ENCODE data around the gene METTL5. TPM values are rescaled to one million over a fixed set of nuclear protein-coding genes. Genes with fewer than 3 reads are reported as not detected.

METTL5 gene
- total and polyA plus RNA-seq, 10 donors: 24.4 to 57.0 (median 34.5) TPM

DNA sequence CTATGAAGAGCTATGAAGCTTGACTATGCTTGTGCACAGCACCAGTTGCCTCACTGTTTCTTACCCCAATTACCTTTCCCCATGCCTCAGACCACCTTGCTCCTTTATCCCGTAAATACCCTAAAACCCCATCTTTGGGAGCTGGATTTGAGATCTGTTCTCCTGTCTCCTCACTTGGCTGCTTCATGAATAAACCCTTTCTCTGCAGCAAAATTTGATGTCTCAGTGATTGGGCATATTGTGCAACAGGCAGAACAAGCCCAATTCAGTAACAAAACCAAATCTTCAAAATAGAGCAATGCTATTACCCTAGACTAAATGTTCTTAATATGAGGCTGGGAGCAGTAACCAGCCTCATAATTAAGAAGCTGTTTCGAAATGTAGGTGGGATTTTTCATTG is 29.5 kb downstream of the METTL5 start:
- WGBS, 5 donors: 51 to 91% (median 88%) methylated on average over 2 of the region's 2 CpGs
- no peak overlapping the region for H3K27ac ChIP-seq

GRCh38 chr2:169790581-169790980 is 34.1 kb downstream of the METTL5 start:
- TF ChIP-seq POLR2A (IDR thresholded peaks at IDR 0.05): no peak
- no peak for TF ChIP-seq CTCF (IDR thresholded peaks at IDR 0.05 in 8 of 11, conservative IDR thresholded peaks at IDR 0.05 in 3 of 11)
- no peak for TF ChIP-seq POLR2AphosphoS5 (IDR thresholded peaks at IDR 0.05)
- no peak overlapping the region for H3K27ac ChIP-seq
- peaks cover 0 to 26% (median 4%) of the 10 kb centered on the region in 7 donors for H3K27me3 ChIP-seq (replicated peaks in 1 of 7)
- no peak for DNase-seq
- H3K4me1 ChIP-seq: peaks cover 0 to 7% (median 3%) of the 10 kb centered on the region in 6 donors
- WGBS, 5 donors: 90 to 96% (median 93%) methylated on average over 5 of the region's 5 CpGs
- no peaks in the 10 kb centered on the region for H3K9me3 ChIP-seq
- intact Hi-C loops (cut with DNase I; ENCODE audit: low total_unique reads): no loop called here
- H3K4me3 ChIP-seq: no peak overlapping the region
- no peaks in the 10 kb centered on the region for H3K36me3 ChIP-seq

More for the DNA sequence above, 29.5 kb downstream of the METTL5 start:
- intact Hi-C loops (cut with DNase I; ENCODE audit: low total_unique reads): no loop called here
- DNase-seq: no peak
- H3K4me3 ChIP-seq: no peak overlapping the region
- H3K4me1 ChIP-seq: peaks cover 4 to 18% (median 8%) of the 10 kb centered on the region in 6 donors
- no peaks in the 10 kb centered on the region for H3K9me3 ChIP-seq
- H3K27me3 ChIP-seq (replicated peaks in 1 of 7): peaks cover 0 to 4% (median 0%) of the 10 kb centered on the region in 7 donors
- TF ChIP-seq POLR2A (IDR thresholded peaks at IDR 0.05): no peak
- no peak for TF ChIP-seq CTCF (IDR thresholded peaks at IDR 0.05 in 8 of 11, conservative IDR thresholded peaks at IDR 0.05 in 3 of 11)
- TF ChIP-seq POLR2AphosphoS5 (IDR thresholded peaks at IDR 0.05): no peak
- no peaks in the 10 kb centered on the region for H3K36me3 ChIP-seq

DNA sequence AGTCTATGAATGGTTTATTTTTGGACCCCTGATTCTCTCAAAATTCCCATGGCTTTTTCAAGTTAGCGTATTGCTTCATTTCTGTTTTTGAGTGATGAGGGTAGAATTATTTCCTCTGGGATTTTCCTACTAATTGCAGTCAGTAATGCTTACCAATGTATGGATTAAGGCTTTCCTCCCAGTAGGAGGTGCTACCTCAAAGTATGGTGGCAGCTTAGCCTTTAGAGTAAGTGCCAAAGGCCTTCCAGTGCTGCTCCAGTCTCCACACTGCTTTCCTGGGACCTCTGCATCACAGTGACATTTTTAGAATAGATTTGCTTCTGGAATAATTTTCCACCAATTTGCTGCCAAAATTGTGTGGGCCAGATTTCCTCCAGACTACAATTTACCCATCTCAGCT is 42.2 kb downstream of the METTL5 start:
- no peaks in the 10 kb centered on the region for H3K9me3 ChIP-seq
- intact Hi-C loops (cut with DNase I; ENCODE audit: low total_unique reads): no loop called here
- H3K4me1 ChIP-seq: no peaks in the 10 kb centered on the region
- H3K27me3 ChIP-seq (replicated peaks in 1 of 7): no peaks in the 10 kb centered on the region
- no peak overlapping the region for H3K27ac ChIP-seq
- DNase-seq: no peak
- H3K4me3 ChIP-seq: no peak overlapping the region
- no peak for TF ChIP-seq CTCF (IDR thresholded peaks at IDR 0.05 in 8 of 11, conservative IDR thresholded peaks at IDR 0.05 in 3 of 11)
- TF ChIP-seq POLR2AphosphoS5 (IDR thresholded peaks at IDR 0.05): no peak
- no peak for TF ChIP-seq POLR2A (IDR thresholded peaks at IDR 0.05)
- 92 to 100% (median 97%) methylated on average over 1 of the region's 1 CpG for WGBS, 5 donors
- H3K36me3 ChIP-seq: no peaks in the 10 kb centered on the region

- no peaks in the 10 kb centered on the region for H3K4me1 ChIP-seq
- no peaks in the 10 kb centered on the region for H3K9me3 ChIP-seq
- DNase-seq: no peak
- no peaks in the 10 kb centered on the region for H3K36me3 ChIP-seq
- no peak for TF ChIP-seq CTCF (IDR thresholded peaks at IDR 0.05 in 8 of 11, conservative IDR thresholded peaks at IDR 0.05 in 3 of 11)
- no peak for TF ChIP-seq POLR2A (IDR thresholded peaks at IDR 0.05)
- TF ChIP-seq POLR2AphosphoS5 (IDR thresholded peaks at IDR 0.05): no peak
- intact Hi-C loops (cut with DNase I; ENCODE audit: low total_unique reads): no loop called here
- 78 to 96% (median 91%) methylated on average over 4 of the region's 4 CpGs for WGBS, 5 donors
- no peaks in the 10 kb centered on the region for H3K27me3 ChIP-seq (replicated peaks in 1 of 7)
- no peak overlapping the region for H3K4me3 ChIP-seq
- no peak overlapping the region for H3K27ac ChIP-seq
These were observed 43.3 kb downstream of the METTL5 start for GRCh38 chr2:169781249-169782013.

All from spleen (tissue), 11 donors.